HG03045 (cell line): ENCODE results near the gene GOLGA2.
"Not testable (repeated sequence)": the region's sequence is repeated elsewhere in the genome, so short reads cannot be mapped to it uniquely, and the experiment has no call there.

Experiments used
- ATAC-seq: cut with Tn5 transposase; IDR thresholded peaks from one replicate; pipeline ENCODE4 v1.9.1; 2021; ENCODE audit warnings: mild to moderate bottlenecking, moderate library complexity; ENCODE audit not compliant: unreplicated experiment

Gene GOLGA2

GRCh38 chr9:128296340-128297220 is 20.8 kb upstream of the GOLGA2 start:
- no peak for ATAC-seq

- no peak for ATAC-seq
Measured at GRCh38 chr9:128294142-128294541, 18.3 kb upstream of the GOLGA2 start.

DNA sequence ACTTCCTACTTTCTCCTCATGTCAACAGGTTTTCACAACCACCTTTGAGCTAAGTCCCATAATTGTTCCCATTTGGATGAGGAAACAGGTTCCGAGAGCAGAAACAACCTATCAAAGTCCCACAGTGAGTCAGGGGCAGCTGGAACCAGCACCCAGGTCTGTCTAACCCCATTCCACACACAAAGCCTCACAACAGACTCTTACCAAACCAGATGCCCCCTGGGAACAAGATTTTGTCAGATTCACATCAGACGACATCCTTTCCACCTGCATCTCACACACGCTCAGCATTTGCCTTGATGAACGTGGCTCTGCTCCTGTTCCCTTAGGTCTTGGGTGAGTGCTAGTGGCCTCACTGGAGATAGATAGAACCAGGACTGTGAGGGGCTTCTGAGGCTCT is 17.3 kb upstream of the GOLGA2 start:
- ATAC-seq = no peak

DNA sequence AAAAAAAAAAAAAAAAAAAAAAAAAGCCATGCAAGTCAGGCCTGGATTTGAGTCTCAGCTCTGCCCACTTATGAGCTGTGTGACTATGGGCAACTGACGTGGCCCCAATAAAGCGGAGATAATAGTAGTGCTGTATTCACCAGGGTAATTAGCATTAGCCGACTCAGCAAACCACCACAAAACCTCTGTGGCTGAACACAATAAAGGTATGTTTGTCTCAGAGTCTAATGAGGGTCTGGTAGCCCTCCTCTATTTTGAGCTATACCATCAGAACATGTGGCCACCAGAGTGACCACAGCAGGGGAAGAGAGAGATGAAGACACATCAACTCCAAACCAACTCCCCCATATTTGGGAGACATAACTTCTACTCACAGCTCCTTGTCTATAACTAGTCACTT is 16.2 kb upstream of the GOLGA2 start:
- ATAC-seq = no peak

DNA sequence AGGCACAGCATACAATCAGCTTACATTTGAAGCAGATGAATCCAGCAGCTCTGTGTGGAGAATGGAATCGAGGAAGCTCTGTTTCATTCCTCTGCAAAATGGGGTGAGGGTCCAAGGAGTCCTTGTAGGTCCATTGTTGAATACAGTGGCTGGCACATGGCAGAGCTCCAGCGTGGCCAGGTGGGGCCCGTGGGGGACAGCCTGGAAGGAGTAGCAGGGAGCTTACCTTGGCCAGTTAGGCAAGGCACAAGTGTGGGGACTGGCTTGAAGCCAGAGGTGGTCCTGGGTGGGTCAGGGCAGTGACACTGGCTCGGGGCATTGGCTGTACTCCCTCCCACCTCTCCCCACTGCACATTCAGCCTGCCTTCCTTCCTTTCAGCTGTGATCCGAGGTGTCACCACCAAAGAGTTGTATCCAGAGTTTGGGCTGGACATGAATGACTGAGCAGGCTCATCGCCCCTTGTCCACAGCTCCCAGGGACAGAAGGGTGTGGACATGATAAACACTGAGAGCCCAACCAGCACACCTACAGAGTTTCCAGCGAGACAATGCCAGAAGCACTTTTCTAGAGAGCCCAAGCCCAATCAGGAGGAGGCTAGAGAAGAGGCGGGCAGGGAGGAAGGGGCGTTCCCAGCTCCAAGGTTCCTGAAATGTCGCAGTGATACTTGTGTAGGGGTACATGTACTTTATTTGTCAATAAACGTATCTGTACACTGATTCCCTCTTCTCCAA is 12.6 kb upstream of the GOLGA2 start:
- ATAC-seq = no peak

GRCh38 chr9:128286440-128286839 is 10.6 kb upstream of the GOLGA2 start:
- no peak for ATAC-seq

GRCh38 chr9:128285033-128285784 is 9.4 kb upstream of the GOLGA2 start:
- no peak for ATAC-seq

DNA sequence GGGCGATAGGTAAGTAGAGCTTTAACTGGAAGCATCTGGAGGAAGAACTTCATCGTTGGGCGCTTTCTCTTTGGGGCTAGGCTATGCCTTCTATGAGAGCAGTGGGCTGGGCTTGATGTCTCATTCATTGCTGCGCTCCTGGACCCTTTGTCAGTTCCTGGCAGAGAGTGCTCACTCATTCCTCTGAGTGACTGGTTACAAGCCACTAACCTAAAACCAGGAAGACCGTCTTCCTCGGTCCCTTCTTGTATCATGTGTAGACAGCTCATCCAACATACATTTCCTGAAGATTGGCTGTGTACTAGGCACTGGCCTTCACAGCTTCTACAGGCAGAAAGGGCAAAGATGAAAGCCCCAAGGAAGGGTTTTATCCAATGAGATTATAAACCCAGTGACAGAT is 6.7 kb upstream of the GOLGA2 start:
- no peak for ATAC-seq

- no peak for ATAC-seq
Measured at GRCh38 chr9:128280084-128280622, 4.3 kb upstream of the GOLGA2 start.

- not testable (repeated sequence) for ATAC-seq
Measured at GRCh38 chr9:128279088-128280073, 3.6 kb upstream of the GOLGA2 start.

DNA sequence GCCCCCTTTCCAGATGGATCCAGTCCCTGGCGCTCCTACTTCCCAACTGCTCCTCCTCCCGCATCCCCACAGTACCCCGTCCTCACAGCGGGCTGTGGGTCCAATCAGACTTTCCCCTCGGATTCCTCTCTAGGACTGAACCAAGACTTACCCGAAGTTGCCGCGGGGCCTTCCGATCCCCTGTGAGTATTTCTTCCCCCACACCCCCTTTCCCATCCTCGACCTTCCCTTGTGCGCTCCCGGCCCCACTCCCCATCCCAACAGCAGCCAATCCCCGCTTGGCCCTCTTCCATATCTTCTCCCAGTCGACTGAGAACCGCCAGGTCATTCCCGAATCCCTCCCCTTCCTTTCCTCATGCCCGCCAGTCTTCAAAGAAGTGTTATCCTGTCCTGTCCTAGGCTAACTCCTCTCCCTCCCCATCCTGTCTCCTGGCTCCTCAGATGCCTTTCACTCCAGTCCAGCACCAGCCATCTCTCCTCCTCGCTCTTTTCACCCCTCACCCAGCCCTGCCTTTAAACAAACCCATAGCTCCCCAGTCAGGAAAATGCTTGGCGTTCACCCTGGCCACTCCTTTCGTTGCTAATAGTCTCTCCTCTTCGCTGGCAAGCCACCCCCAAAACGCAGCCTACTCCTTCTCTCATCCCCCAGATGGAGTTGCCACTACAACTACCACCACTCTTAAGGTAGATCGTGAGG is 915 bp upstream of the GOLGA2 start:
- ATAC-seq = no peak

DNA sequence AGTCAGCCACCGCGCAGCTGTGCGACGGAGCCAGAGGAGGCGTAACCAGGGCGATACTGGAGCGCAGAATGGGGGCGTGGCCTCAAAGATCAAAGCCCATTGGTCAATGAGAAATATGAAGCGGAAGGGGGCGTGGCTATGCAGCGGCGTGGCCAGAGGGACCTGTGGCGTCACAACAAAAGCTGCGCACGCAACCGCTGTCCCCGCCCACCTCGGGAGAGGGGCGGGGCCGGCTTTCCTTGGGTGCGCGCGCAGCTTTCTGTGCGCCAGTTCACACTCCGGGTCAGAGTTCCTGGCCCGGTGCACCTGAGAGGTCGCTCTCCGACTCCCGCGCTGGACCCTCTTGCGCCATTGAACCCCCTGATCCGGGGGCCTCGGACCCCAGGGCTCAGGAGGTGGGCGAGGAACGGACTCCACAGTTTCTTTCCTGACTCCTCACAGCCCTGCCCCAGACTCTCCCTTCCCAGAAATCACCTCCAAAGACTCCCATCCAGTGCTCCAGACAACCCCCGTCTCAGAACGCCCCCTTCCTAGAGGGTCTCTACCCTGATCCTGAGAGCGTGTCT is 284 bp upstream of the GOLGA2 start, which contains the start of gene SWI5:
Gene SWI5, plus strand, starts transcription at position 269 of the 566 bp plus-strand sequence.
- peak; percentile 96 for ATAC-seq

DNA sequence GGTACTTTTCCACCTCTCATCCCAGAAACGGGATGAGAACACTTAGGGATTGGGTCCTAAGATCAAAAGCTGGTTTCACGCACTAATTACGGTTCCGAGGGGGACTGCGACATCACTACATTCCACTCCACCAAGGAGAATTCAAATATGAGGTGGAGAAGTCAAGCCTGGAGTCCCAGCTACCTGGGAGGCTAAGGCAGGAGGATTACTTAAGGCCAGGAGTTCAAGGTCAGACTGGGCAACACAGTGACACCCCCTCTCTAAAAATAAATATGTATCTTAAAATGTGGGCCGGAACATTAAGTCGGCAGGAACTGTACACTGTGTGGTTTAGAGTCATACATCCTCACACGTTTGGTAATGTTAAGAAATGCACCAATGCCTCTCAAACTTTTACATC is 1.6 kb downstream of the GOLGA2 start:
- ATAC-seq = no peak

- ATAC-seq = no peak
Measured at GRCh38 chr9:128271512-128271911, 4.3 kb downstream of the GOLGA2 start.

GRCh38 chr9:128271112-128271511 is 4.7 kb downstream of the GOLGA2 start:
- no peak for ATAC-seq

DNA sequence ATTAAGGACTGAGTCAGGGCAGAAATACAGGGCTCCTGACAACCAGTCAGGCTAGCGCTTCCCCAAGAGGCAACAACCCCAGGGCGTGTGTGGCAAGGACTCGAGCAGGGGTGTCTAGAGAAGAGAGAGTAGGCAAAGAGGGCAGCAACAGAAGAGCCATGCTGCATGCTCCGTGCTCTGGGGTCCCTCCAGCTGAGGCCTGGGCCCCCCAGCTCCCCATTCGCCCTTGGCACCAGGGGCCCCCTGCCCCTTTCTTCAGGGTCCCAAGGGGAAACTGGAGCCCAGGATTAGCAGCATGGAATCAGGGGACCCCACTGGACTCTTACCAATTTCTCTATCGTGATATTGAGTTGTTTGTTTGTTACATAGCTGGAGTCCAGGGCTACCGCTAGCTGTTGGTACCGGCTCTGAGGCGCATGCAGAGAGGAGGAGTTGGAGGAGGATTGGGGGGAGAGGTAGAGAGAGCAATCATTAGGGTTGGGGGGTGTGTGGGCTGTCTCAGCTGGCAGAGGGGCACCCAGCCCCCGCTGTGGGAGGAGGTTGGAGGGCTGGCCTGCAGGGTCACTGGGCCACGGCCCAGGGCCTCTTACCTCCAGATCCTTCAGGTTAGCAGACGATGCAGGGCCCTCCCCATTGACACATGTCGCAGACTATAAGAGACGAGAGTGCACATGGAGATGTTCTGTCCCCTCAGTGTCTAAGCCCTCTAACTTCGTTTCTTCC is 8.8 kb downstream of the GOLGA2 start:
- ATAC-seq = no peak

DNA sequence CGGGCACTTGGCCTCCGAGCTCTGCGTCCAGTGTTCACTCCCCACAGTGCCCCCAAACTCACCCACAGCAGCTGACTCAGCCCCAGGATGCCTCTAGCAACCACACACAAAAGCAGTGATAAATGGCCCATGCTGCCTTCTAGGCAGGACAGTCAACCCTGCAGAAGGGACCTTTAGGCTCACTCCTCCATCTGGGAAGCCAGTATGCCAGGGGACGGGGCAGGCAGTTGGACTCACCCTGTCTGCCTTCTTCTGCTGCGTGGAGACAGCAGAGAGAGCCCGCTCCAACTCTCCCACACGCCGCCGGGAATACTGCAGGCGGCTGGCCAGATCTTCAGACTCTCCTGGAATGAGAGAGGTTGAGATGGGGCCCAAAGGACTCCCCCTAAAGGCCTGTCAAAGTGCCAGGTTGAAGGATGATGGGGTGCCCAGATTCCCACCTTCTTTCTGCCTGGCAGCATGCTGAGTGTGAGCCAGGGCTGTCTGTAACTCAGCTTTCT is 10.4 kb downstream of the GOLGA2 start:
- no peak for ATAC-seq

- ATAC-seq = no peak
Measured at GRCh38 chr9:128262687-128263086, 13.1 kb downstream of the GOLGA2 start.
